GM18526 (cell line): Measurements from ENCODE around the gene RMRP.

ENCODE experiments used
- POLR2A ChIP-seq: IDR thresholded peaks from 3 replicates; pipeline ENCODE4 v1.6.1; 2011; ENCODE audit not compliant: insufficient read length; ENCODE audit errors: extremely low read depth

The RMRP gene

GRCh38 chr9:35679766-35680330 is 22.0 kb upstream of the RMRP start:
- no peak for TF ChIP-seq POLR2A

GRCh38 chr9:35679091-35679490 is 21.3 kb upstream of the RMRP start:
- TF ChIP-seq POLR2A = no peak

DNA sequence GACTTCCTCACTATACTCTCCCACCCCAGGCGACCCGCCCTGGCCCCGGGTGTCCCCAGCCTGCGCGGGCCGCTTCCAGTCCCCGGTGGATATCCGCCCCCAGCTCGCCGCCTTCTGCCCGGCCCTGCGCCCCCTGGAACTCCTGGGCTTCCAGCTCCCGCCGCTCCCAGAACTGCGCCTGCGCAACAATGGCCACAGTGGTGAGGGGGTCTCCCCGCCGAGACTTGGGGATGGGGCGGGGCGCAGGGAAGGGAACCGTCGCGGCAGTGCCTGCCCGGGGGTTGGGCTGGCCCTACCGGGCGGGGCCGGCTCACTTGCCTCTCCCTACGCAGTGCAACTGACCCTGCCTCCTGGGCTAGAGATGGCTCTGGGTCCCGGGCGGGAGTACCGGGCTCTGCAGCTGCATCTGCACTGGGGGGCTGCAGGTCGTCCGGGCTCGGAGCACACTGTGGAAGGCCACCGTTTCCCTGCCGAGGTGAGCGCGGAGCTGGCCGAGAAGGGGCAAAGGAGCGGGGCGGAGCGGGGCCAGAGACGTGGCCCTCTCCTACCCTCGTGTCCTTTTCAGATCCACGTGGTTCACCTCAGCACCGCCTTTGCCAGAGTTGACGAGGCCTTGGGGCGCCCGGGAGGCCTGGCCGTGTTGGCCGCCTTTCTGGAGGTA is 18.0 kb upstream of the RMRP start:
- no peak for TF ChIP-seq POLR2A

DNA sequence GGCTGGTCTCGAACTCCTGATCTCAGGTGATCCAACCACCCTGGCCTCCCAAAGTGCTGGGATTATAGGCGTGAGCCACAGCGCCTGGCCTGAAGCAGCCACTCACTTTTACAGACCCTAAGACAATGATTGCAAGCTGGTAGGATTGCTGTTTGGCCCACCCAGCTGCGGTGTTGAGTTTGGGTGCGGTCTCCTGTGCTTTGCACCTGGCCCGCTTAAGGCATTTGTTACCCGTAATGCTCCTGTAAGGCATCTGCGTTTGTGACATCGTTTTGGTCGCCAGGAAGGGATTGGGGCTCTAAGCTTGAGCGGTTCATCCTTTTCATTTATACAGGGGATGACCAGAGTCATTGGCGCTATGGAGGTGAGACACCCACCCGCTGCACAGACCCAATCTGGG is 17.4 kb upstream of the RMRP start:
- TF ChIP-seq POLR2A = no peak

- no peak for TF ChIP-seq POLR2A
Observed at GRCh38 chr9:35674025-35674361, 16.2 kb upstream of the RMRP start.

- no peak for TF ChIP-seq POLR2A
Observed at GRCh38 chr9:35673132-35674024, 15.6 kb upstream of the RMRP start, which contains the start of gene CA9. Gene CA9, plus strand, starts transcription at chr9:35673928. Its CDS starts 32 bp downstream, at chr9:35673960.

- TF ChIP-seq POLR2A = no peak
Observed at GRCh38 chr9:35669331-35670145, 11.7 kb upstream of the RMRP start.

- no peak for TF ChIP-seq POLR2A
Observed at GRCh38 chr9:35667939-35668338, 10.1 kb upstream of the RMRP start.

GRCh38 chr9:35666549-35666948 is 8.7 kb upstream of the RMRP start:
- no peak for TF ChIP-seq POLR2A

DNA sequence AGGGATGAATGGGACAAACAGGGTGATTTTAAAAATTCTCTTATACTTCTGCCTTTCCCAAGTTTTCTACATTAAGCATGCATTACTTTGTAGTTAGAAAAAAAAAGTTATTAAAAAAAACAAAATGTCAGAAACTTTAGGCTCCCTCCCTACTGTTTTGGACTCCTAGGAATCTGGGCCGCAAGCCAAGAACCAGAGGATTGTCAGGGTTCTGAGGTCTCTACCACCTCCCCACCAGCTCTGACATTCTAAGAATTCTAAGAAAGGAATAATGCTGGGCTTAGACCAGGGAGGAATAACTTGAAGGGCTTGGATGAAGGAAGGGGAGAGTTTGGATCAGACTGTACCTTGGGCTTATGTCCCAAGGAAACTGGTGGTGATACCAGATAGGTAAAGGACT is 8.2 kb upstream of the RMRP start:
- no peak for TF ChIP-seq POLR2A

GRCh38 chr9:35665471-35665818 is 7.6 kb upstream of the RMRP start:
- TF ChIP-seq POLR2A = no peak

DNA sequence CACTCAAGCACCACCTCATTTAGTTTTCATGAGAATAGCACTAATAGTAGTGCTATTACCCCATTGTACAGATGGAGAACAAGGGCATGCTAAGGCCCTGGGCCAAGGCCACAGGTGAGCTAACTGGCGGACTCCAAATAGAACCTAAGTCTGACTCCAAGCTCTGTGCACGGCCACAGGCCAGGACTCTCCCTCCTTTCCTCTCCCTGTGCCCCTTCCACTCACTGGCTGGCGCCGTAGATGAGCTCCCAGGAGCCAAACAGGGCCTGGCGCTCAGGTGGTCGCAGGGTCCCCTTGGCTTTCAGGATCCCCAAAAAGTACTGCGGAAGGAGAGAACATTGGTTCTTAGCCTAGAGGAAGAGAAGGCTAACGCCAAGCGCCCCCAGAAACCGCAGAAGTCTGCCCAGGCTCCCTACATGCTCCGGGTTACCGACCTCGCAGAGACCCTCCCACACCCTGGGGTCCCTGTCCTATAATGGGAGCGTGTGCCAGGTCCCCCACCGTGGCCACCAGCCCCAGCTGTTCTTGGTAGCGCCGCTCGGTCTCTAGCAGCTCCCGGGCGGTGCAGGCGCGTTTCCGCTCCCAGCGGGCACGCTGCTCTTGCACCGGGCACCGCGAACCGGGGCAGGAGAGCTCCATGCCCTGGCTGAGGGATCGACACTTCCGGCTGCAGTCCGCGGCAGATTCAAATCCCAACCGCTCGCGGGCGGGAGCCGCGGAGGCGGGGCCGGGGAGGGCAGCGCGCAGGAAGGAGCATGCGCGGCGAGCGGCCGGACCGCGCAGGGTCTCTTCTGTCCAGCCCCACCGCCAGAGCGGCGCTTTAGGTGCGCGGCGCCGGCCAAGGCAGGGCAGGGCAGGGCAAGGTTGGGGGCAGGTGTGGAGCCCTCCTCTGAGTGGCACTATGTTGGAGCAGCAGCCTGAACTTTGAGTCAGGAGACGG is 7.0 kb upstream of the RMRP start, which contains the start of gene ARHGEF39:
Gene ARHGEF39, minus strand, starts transcription at position 665 of the 940 bp plus-strand sequence. Its CDS starts 26 bp downstream, at position 639.
- peak; percentile 76 for TF ChIP-seq POLR2A

DNA sequence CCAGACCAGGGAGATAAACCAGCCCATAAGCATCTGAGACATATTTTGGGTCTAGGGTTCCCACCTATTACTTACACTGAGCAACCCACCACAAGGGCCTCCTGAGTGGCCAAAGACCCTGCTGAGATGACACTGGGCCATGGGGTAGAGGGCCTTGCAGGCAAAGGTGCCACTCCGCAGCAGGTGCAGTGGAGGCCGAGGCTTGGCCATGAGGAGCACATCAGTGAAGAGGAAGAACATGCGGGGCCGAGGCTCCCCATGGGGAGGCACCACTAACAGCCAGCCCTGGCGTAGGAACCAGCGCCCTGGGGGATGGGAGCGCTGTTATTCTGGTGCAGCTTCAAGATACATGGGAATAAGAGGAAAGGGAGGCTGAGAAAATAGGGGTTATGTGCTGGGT is 4.6 kb upstream of the RMRP start:
- TF ChIP-seq POLR2A = no peak

DNA sequence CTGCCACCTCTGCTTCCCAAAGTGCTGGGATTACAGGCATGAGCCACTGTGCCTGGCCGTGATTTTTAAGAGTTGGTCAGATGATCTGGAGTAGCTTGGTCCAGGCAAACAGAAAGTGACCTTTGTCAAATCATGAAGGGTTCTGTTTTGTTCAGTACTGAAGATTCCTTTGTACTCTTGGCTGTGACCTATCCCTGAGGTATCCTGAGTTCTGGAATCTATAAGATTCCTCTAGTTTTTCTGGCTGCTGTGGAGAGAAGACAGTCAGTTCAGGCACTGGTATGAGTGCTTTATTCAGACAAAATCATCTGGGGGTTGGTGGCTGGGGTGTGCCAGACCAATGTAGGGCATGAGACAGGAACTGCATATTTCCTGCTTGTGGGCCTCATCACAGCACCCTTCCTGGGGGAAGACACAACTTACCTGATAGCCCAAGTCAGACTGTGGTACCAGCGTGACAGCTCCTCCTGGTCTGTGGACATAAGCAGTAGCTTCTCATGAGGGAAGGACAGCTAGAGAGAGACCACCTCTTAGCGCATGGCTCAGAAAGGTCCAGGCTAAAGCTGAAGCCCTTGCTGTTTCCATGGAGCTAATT is 4.0 kb upstream of the RMRP start:
- no peak for TF ChIP-seq POLR2A
